NB4 (cell line): ENCODE data around the gene SNX7.

Source experiments
- DNase-seq: peaks from one replicate; pipeline ENCODE4 v3.0.0; 2010; ENCODE audit warnings: low read depth
- H3K4me3 ChIP-seq: one replicate; pipeline ENCODE4 v1.5.1; 2011; ENCODE audit warnings: mild to moderate bottlenecking, low read depth, low read length, moderate library complexity
- MYC ChIP-seq: IDR thresholded peaks from 2 replicates; pipeline ENCODE4 v1.6.1; 2011; ENCODE audit warnings: low read depth, low read length
- POLR2A ChIP-seq: IDR thresholded peaks from 2 replicates; pipeline ENCODE4 v1.6.1; 2011; ENCODE audit warnings: mild to moderate bottlenecking; ENCODE audit not compliant: insufficient read length; ENCODE audit errors: extremely low read depth
- TF ChIP-seq, protein P1 (sequence below): IDR thresholded peaks from 2 replicates; pipeline ENCODE4 v1.6.1; 2011; ENCODE audit warnings: low read depth, low read length
- TF ChIP-seq, protein P2 (sequence below): IDR thresholded peaks from one replicate; pipeline ENCODE4 v1.5.1; 2012; ENCODE audit warnings: low read depth, low read length

The SNX7 gene

DNA sequence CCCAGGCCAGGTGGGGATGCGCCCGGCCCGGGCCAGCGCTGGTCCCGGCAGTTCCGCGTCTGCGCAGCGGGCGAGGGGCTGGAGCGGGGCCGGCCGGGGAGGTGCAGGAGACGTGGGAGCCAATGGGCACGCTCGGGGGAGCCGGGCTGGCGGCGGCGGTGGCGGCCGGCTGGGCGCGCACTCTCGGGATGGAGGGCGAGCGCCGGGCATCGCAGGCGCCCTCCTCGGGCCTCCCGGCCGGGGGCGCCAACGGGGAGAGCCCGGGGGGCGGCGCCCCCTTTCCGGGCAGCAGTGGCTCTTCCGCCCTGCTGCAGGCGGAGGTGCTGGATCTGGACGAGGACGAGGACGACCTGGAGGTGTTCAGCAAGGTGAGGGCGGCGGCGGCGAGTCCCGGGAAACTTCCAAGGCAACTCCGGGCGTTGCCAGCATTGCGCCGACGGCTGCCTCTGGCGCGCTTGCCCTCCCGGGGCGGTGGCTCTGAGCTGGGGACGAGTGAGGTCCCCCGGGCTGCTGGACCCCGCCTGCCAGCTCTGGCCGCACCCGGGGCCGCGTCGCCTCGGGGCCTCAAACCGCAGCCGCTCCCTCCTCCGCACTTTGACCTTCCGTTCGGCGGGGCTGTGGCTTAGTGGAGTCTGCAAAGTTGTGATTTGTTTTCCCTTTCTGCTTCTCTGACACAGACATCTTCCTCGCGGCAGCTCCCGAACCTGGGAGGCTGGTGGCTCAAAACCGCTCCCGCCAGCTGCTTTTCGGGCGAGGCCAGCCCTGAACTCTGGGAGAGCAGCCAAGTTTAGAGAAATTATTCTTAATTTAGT lies at the start of gene SNX7:
SNX7 (plus strand) TSS at position 178 of the 812 bp plus-strand sequence; CDS start at position 189, 11 bp downstream.
- H3K4me3 ChIP-seq: no peak within 1 kb of the TSS
- peak; percentile 19 for DNase-seq
- TF ChIP-seq, protein P1, sequence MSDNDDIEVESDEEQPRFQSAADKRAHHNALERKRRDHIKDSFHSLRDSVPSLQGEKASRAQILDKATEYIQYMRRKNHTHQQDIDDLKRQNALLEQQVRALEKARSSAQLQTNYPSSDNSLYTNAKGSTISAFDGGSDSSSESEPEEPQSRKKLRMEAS: no peak
- TF ChIP-seq, protein P2, sequence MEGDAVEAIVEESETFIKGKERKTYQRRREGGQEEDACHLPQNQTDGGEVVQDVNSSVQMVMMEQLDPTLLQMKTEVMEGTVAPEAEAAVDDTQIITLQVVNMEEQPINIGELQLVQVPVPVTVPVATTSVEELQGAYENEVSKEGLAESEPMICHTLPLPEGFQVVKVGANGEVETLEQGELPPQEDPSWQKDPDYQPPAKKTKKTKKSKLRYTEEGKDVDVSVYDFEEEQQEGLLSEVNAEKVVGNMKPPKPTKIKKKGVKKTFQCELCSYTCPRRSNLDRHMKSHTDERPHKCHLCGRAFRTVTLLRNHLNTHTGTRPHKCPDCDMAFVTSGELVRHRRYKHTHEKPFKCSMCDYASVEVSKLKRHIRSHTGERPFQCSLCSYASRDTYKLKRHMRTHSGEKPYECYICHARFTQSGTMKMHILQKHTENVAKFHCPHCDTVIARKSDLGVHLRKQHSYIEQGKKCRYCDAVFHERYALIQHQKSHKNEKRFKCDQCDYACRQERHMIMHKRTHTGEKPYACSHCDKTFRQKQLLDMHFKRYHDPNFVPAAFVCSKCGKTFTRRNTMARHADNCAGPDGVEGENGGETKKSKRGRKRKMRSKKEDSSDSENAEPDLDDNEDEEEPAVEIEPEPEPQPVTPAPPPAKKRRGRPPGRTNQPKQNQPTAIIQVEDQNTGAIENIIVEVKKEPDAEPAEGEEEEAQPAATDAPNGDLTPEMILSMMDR: no peak
- TF ChIP-seq POLR2A (no peak), MYC (no peak)

DNA sequence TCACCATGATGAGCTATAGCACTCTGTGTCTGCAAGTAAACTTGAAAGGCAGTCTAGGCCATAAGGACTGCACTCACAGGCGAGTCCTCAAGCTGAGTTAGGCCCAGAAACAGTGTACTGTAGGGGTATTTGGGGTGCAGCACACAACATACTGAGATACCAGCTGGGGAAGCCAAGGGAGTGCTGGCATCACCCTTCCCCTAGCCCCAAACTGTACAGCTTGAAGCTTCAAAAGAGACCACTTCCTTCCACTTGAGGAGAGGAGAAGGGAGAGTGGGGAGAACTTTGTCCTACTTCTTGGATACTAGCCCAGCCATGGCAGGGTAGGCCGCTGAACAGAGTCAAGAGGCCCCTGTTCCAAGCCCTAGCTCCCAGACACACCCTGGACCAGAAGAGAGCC lies 24.2 kb upstream of the SNX7 start:
- TF ChIP-seq POLR2A (no peak), MYC (no peak)
- TF ChIP-seq, protein P2: no peak
- TF ChIP-seq, protein P1: no peak
- no peak overlapping the region for H3K4me3 ChIP-seq
- DNase-seq: no peak

- no peak overlapping the region for H3K4me3 ChIP-seq
- no peak for DNase-seq
- TF ChIP-seq, protein P1: no peak
- TF ChIP-seq, protein P2: no peak
- no peak for TF ChIP-seq POLR2A
- TF ChIP-seq MYC: no peak
Observed at GRCh38 chr1:98638185-98638584, 23.3 kb upstream of the SNX7 start.

DNA sequence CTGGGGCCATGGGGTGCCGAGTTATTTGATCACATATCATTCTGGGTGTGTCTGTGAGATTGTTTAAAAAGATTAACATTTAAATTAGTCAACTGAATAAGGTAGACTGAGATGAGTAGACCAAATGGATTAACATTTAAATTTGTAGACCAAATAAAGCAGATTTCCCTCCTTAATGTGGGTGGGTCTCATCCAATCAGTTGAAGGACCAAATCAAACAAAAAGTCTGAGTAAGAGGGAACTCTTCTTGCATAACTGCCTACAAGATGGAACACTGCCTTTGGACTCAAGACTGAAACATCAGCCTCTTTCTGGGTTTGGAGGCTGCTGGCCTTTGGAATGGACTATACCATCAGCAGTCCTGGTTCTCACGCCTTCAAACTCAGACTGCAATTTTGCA lies 17.0 kb upstream of the SNX7 start:
- H3K4me3 ChIP-seq: no peak overlapping the region
- TF ChIP-seq, protein P2: no peak
- TF ChIP-seq, protein P1: no peak
- no peak for TF ChIP-seq POLR2A
- no peak for TF ChIP-seq MYC
- no peak for DNase-seq

- no peak for DNase-seq
Observed at GRCh38 chr1:98651116-98651632, 10.3 kb upstream of the SNX7 start.

GRCh38 chr1:98653123-98653522 lies 8.4 kb upstream of the SNX7 start:
- DNase-seq: no peak
- H3K4me3 ChIP-seq: no peak overlapping the region
- TF ChIP-seq, protein P2: no peak
- TF ChIP-seq POLR2A: no peak
- TF ChIP-seq MYC: no peak
- TF ChIP-seq, protein P1: no peak

More at GRCh38 chr1:98651116-98651632, 10.3 kb upstream of the SNX7 start:
- TF ChIP-seq, protein P1: no peak
- H3K4me3 ChIP-seq: no peak overlapping the region
